ENCODE measurements around the gene RPUSD4. TPM values are rescaled to one million over a fixed set of nuclear protein-coding genes. Genes with fewer than 3 reads are reported as not detected.
"Not testable (repeated sequence)": the region's sequence is repeated elsewhere in the genome, so short reads cannot be mapped to it uniquely, and the experiment has no call there.

Gene RPUSD4
- total and polyA plus RNA-seq, 10 of the 15 experiments (the other 5 are each of a cell fraction or from before 2014, with no cell fraction given) = 24.5 to 47.6 (median 31.7) TPM

- SMC1A ChIA-PET (ENCODE audit: uncharacterized antibody, unreplicated experiment) = interaction anchor here (0.7 to 1.1 kb wide), 2 partner anchors 14 to 366 kb away, joined by 3 read pairs; partner anchors contain the start of gene FOXRED1
- DNase-seq (ENCODE audit: low read depth, low spot score); H3K36me3 ChIP-seq (ENCODE audit: control insufficient read depth in 2 of 2, insufficient read depth in 2 of 2, low read length in 1 of 2); H3K27me3 ChIP-seq (replicated peaks in 1 of 2; ENCODE audit: control insufficient read depth in 2 of 2, insufficient read depth in 2 of 2, low read length in 1 of 2); H3K9me3 ChIP-seq (replicated peaks; ENCODE audit: control insufficient read depth, insufficient read depth, low read length); CTCF ChIA-PET; ATAC-seq; H4K20me1 ChIP-seq (ENCODE audit: control insufficient read depth, insufficient read depth); H3K9ac ChIP-seq (ENCODE audit: control insufficient read depth, insufficient read depth, low read length); in situ Hi-C loops (cut with MboI); H3K27ac ChIP-seq (ENCODE audit: control insufficient read depth, insufficient read depth); H3K4me1 ChIP-seq (ENCODE audit: control insufficient read depth, insufficient read depth, low read length); BruUV-seq (replicated peaks); RAD21 ChIA-PET (ENCODE audit: unreplicated experiment); H3K4me2 ChIP-seq (ENCODE audit: control insufficient read depth, insufficient read depth); H3K4me3 ChIP-seq; POLR2A ChIA-PET; H3K79me2 ChIP-seq (ENCODE audit: control insufficient read depth, insufficient read depth, low read length); FAIRE-seq; H2AFZ ChIP-seq (ENCODE audit: control insufficient read depth, low read depth, low read length): not testable (repeated sequence)
- intact Hi-C loops (cut with micrococcal nuclease; ENCODE audit: unreplicated experiment) = loop anchor here (5.0 kb wide), 1 partner anchor 338 kb away; no protein-coding TSS in a partner anchor
- WGBS (ENCODE audit: insufficient coverage, insufficient replicate concordance, low lambda C conversion rate, missing lambda C conversion rate) = 79% methylated on average over 5 of the region's 5 CpGs
These were observed 44.1 kb upstream of the RPUSD4 start for GRCh38 chr11:126255507-126255906.

- in situ Hi-C loops (cut with MboI) = no loop called here
- H3K9me3 ChIP-seq (replicated peaks; ENCODE audit: control insufficient read depth, insufficient read depth, low read length) = no peaks in the 10 kb centered on the region
- H3K4me3 ChIP-seq = no peak overlapping the region
- H3K27ac ChIP-seq (ENCODE audit: control insufficient read depth, insufficient read depth) = no peak overlapping the region
- H3K27me3 ChIP-seq (replicated peaks in 1 of 2; ENCODE audit: control insufficient read depth in 2 of 2, insufficient read depth in 2 of 2, low read length in 1 of 2) = no peaks in the 10 kb centered on the region
- intact Hi-C loops (cut with micrococcal nuclease; ENCODE audit: unreplicated experiment) = loop anchor here (5.0 kb wide), 1 partner anchor 338 kb away; no protein-coding TSS in a partner anchor
- peaks cover 0 to 3% of the 10 kb centered on the region in 2 experiments; a peak in 2 of 4 replicates for H3K36me3 ChIP-seq (ENCODE audit: control insufficient read depth in 2 of 2, insufficient read depth in 2 of 2, low read length in 1 of 2)
- ChIA-PET SMC1A (ENCODE audit: uncharacterized antibody, unreplicated experiment) (interaction anchor here (0.7 to 1.1 kb wide), 2 partner anchors 15 to 365 kb away, joined by 3 read pairs; partner anchors contain the start of gene FOXRED1), RAD21 (ENCODE audit: unreplicated experiment) (no interaction called here), CTCF (no interaction called here), POLR2A (no interaction called here)
- H4K20me1 ChIP-seq (ENCODE audit: control insufficient read depth, insufficient read depth) = no peaks in the 10 kb centered on the region
- TF ChIP-seq E2F4 (IDR thresholded peaks at IDR 0.05; ENCODE audit: low read depth, low read length) = no peak
- TF ChIP-seq NFIC (IDR thresholded peaks at IDR 0.05; ENCODE audit: low read depth, low read length) = no peak
- TF ChIP-seq SMC3 (IDR thresholded peaks at IDR 0.05; ENCODE audit: borderline replicate concordance, low read length) = no peak
- TF ChIP-seq POU2F2 (IDR thresholded peaks at IDR 0.05; ENCODE audit: borderline replicate concordance, low read depth, low read length) = no peak
- no peak for TF ChIP-seq HCFC1 (IDR thresholded peaks at IDR 0.05; ENCODE audit: low read length)
- no peak for TF ChIP-seq CBFB (IDR thresholded peaks at IDR 0.05; ENCODE audit: low read depth)
- no peak for TF ChIP-seq ATF7 (IDR thresholded peaks at IDR 0.05; ENCODE audit: low read depth)
- no peak for TF ChIP-seq RAD21 (IDR thresholded peaks at IDR 0.05; ENCODE audit: insufficient read depth, low read depth, low read length)
- TF ChIP-seq MAX (IDR thresholded peaks at IDR 0.05; ENCODE audit: low read depth, low read length) = no peak
- FAIRE-seq (no peak), DNase-seq (ENCODE audit: low read depth, low spot score) (no peak), ATAC-seq (no peak)
- no peak overlapping the region for H3K9ac ChIP-seq (ENCODE audit: control insufficient read depth, insufficient read depth, low read length)
- no peak overlapping the region for H3K4me2 ChIP-seq (ENCODE audit: control insufficient read depth, insufficient read depth)
- 67% methylated on average over 1 of the region's 1 CpG for WGBS (ENCODE audit: insufficient coverage, insufficient replicate concordance, low lambda C conversion rate, missing lambda C conversion rate)
- no peaks in the 10 kb centered on the region for H3K4me1 ChIP-seq (ENCODE audit: control insufficient read depth, insufficient read depth, low read length)
- H2AFZ ChIP-seq (ENCODE audit: control insufficient read depth, low read depth, low read length) = no peak overlapping the region
- H3K79me2 ChIP-seq (ENCODE audit: control insufficient read depth, insufficient read depth, low read length) = no peaks in the 10 kb centered on the region
- BruUV-seq (replicated peaks) = no TSS peak
These were observed 43.4 kb upstream of the RPUSD4 start for GRCh38 chr11:126254819-126255218.

All from GM12878 (cell line).